Right lobe of liver (tissue), 6 donors: ENCODE results near the gene GBP1. TPM values are rescaled to one million over a fixed set of nuclear protein-coding genes. Genes with fewer than 3 reads are reported as not detected.

Experiments used
- ATAC-seq, 4 donors: fragments of 200-7000 bp; cut with Tn5 transposase; one replicate each; pipeline ENCODE4 v1.9.1; 2020; ENCODE audit warnings: mild to moderate bottlenecking in 4 of 4, moderate library complexity in 4 of 4
- DNase-seq, 3 donors: peaks; one replicate each; pipeline ENCODE4 v3.0.0-alpha.2; 2020
- H3K27ac ChIP-seq, 3 donors: fragments of 200-600 bp; one replicate each; pipeline ENCODE4 v1.8.0; 2022
- H3K27me3 ChIP-seq, 2 donors: fragments of 200-600 bp; one replicate each; pipeline ENCODE4 v1.8.0; 2022
- H3K36me3 ChIP-seq, 4 donors: fragments of 200-600 bp; sonication (generic) in 1 of 4; one replicate each; pipeline versions ENCODE4 v1.5.1 to v1.8.0; 2017 to 2022; ENCODE audit warnings: control low read depth in 1 of 4
- H3K4me1 ChIP-seq, 4 donors: fragments of 200-600 bp; sonication (generic) in 1 of 4; one replicate each; pipeline versions ENCODE4 v1.5.1 to v1.8.0; 2017 to 2022; ENCODE audit warnings: control low read depth in 1 of 4
- H3K4me3 ChIP-seq, 3 donors: fragments of 200-600 bp; one replicate each; pipeline ENCODE4 v1.8.0; 2022
- H3K9me3 ChIP-seq, 4 donors: fragments of 200-600 bp; sonication (generic) in 1 of 4; one replicate each; pipeline versions ENCODE4 v1.5.1 to v1.8.0; 2017 to 2022; ENCODE audit warnings: control low read depth in 1 of 4
- CTCF ChIP-seq, 4 donors: fragments of 200-600 bp in 3 of 4; fragments of 450-650 bp in 1 of 4; IDR thresholded peaks; one replicate each; pipeline versions ENCODE4 v1.5.1 to v1.8.0; 2016 to 2022; ENCODE audit warnings: antibody characterized with exemption in 4 of 4, mild to moderate bottlenecking in 2 of 4
- POLR2A ChIP-seq: fragments of 450-650 bp; IDR thresholded peaks from one replicate; pipeline ENCODE4 v1.6.1; 2017; ENCODE audit warnings: antibody characterized with exemption, mild to moderate bottlenecking
- WGBS: methylation state at CpG from one replicate; pipeline ENCODE4 v1.1.6; 2018; ENCODE audit warnings: low coverage, low lambda C conversion rate; ENCODE audit not compliant: insufficient coverage; ENCODE audit errors: missing lambda C conversion rate; 5-methylcytosine and 5-hydroxymethylcytosine counted together
- intact Hi-C, 2 donors: fragments of 100-400 bp; cut with DNase I; formaldehyde crosslinking; loops; one replicate each; pipeline versions ENCODE4 v1.11.2 to v1.14.1; 2022
- total RNA-seq, 6 experiments: library from RNA; depleted of rRNA in 2 of 6; stranded (reverse); fragments of >200 nt in 2 of 6; fragmentation: NEBNext Ultra II Directional in 3 of 6; extraction: Animal tissue kit (Norgen Biotek cat#: 25700) in 3 of 6; gene quantifications; one replicate each; pipeline versions ENCODE4 v1.1.0 to v1.2.4, GENCODE V29; 2016 to 2023
- donor health status: DM: no; HTN: yes; CAD: no.
- donor health status: DM: no; HTN: no; CAD: no.
- donor health status: DM: no; HTN: no; CAD: no.
- donor health status: DM: no; HTN: yes; CAD: no.
- donor health status: DM: no; HTN: yes; CAD: no.

Gene GBP1
- total RNA-seq, 6 experiments from 2014 or later = 9.7 to 153 (median 43.7) TPM

- H3K27me3 ChIP-seq = no peaks in the 10 kb centered on the region
- peaks cover 8 to 45% (median 22%) of the 10 kb centered on the region in 4 donors for H3K36me3 ChIP-seq
- WGBS = 77% methylated on average over 2 of the region's 2 CpGs
- no peak overlapping the region for H3K4me3 ChIP-seq
- DNase-seq = no peak
- no peak overlapping the region for H3K27ac ChIP-seq
- ATAC-seq = no peak
- no peaks in the 10 kb centered on the region for H3K4me1 ChIP-seq
- TF ChIP-seq CTCF (IDR thresholded peaks at IDR 0.05) (no peak), POLR2A (no peak)
- intact Hi-C loops = no loop called here
- no peaks in the 10 kb centered on the region for H3K9me3 ChIP-seq
These were observed 39.1 kb upstream of the GBP1 start for GRCh38 chr1:89104147-89104546.

DNA sequence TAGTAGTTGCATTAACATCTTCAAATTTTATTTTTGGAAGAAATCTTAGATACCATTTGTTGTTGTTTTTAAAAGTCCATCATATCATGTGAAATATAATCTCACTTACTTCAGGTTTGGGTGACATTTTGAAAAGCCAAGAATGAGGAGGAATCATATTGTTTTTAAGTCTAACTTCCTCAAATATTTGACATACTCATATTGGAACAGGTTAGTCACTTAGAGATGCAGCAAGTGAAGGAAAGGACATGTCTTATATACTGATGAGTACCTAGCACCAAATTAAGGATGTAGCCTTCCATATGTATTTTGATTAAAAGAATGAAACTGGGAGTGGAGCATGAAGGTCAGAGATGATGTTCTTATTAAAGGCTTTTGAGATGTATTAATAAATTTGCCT is 37.0 kb upstream of the GBP1 start:
- DNase-seq = no peak
- H3K27me3 ChIP-seq = no peaks in the 10 kb centered on the region
- intact Hi-C loops = no loop called here
- H3K9me3 ChIP-seq = no peaks in the 10 kb centered on the region
- no peak for ATAC-seq
- no peaks in the 10 kb centered on the region for H3K4me1 ChIP-seq
- H3K36me3 ChIP-seq = peaks cover 4 to 23% (median 10%) of the 10 kb centered on the region in 4 donors
- no peak overlapping the region for H3K4me3 ChIP-seq
- TF ChIP-seq POLR2A (no peak), CTCF (IDR thresholded peaks at IDR 0.05) (no peak)
- H3K27ac ChIP-seq = no peak overlapping the region

DNA sequence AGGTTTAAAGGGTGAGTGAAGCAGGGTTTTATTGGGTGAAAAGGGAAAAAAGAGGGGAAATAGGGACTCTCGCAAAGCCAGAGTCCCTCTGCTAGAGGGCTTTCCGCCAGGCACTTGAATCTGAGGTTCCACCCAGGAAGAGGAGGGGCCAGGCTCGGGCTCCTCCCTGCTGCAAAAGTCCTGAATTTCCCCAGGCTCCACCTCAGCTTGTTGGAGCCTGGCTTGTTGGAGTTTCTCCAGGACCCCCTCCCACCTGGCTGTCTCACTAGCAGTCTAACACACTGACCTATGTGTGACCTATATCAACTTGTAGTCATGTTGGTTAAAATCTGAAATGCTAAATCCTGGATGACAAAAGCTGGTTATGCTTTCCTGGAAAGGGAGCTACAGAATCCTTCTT is 35.4 kb upstream of the GBP1 start:
- Histone ChIP-seq H3K27ac (no peak overlapping the region), H3K9me3 (no peaks in the 10 kb centered on the region), H3K4me1 (no peaks in the 10 kb centered on the region), H3K4me3 (no peak overlapping the region), H3K27me3 (no peaks in the 10 kb centered on the region), H3K36me3 (peaks cover 0 to 7% (median under 1%) of the 10 kb centered on the region in 4 donors)
- TF ChIP-seq CTCF (IDR thresholded peaks at IDR 0.05) = no peak
- TF ChIP-seq POLR2A = no peak
- intact Hi-C loops = no loop called here
- DNase-seq = no peak
- ATAC-seq = no peak
- WGBS = no CpG with 5 or more reads among the region's 3 CpGs

- ATAC-seq (no peak), DNase-seq (no peak)
- Histone ChIP-seq H3K4me3 (no peak overlapping the region), H3K36me3 (no peaks in the 10 kb centered on the region), H3K4me1 (no peaks in the 10 kb centered on the region), H3K27me3 (no peaks in the 10 kb centered on the region), H3K9me3 (no peaks in the 10 kb centered on the region), H3K27ac (no peak overlapping the region)
- intact Hi-C loops = no loop called here
- 53% methylated on average over 3 of the region's 3 CpGs for WGBS
- TF ChIP-seq CTCF (IDR thresholded peaks at IDR 0.05) = no peak
These were observed 33.8 kb upstream of the GBP1 start for GRCh38 chr1:89098857-89099256.

- H3K27ac ChIP-seq = no peak overlapping the region
- H3K4me1 ChIP-seq = no peaks in the 10 kb centered on the region
- 79% methylated on average over 2 of the region's 2 CpGs for WGBS
- TF ChIP-seq CTCF (IDR thresholded peaks at IDR 0.05) = no peak
- TF ChIP-seq POLR2A = no peak
- DNase-seq (no peak), ATAC-seq (no peak)
- intact Hi-C loops = no loop called here
- no peak overlapping the region for H3K4me3 ChIP-seq
- H3K9me3 ChIP-seq = no peaks in the 10 kb centered on the region
- H3K36me3 ChIP-seq = no peaks in the 10 kb centered on the region
- H3K27me3 ChIP-seq = no peaks in the 10 kb centered on the region
These were observed 30.7 kb upstream of the GBP1 start for GRCh38 chr1:89095737-89096136.
